ENCODE measurements around the gene ATP13A4. TPM values are rescaled to one million over a fixed set of nuclear protein-coding genes. Genes with fewer than 3 reads are reported as not detected.

Gene ATP13A4
- total RNA-seq, 1 experiment from 2014 or later: 0.22 TPM

GRCh38 chr3:193407112-193407511 is 147.6 kb downstream of the ATP13A4 start:
- H4K20me1 ChIP-seq (ENCODE audit: insufficient read depth): no peaks in the 10 kb centered on the region
- H3K4me3 ChIP-seq: no peak overlapping the region
- intact Hi-C loops (cut with micrococcal nuclease; ENCODE audit: unreplicated experiment): no loop called here
- H3K36me3 ChIP-seq (ENCODE audit: low read depth): no peaks in the 10 kb centered on the region
- no peaks in the 10 kb centered on the region for H3K9me3 ChIP-seq (ENCODE audit: insufficient read depth, low read depth)
- DNase-seq: no peak
- ChIA-PET CTCF (no interaction called here), POLR2A (ENCODE audit: unreplicated experiment) (no interaction called here)
- TF ChIP-seq, protein P1, sequence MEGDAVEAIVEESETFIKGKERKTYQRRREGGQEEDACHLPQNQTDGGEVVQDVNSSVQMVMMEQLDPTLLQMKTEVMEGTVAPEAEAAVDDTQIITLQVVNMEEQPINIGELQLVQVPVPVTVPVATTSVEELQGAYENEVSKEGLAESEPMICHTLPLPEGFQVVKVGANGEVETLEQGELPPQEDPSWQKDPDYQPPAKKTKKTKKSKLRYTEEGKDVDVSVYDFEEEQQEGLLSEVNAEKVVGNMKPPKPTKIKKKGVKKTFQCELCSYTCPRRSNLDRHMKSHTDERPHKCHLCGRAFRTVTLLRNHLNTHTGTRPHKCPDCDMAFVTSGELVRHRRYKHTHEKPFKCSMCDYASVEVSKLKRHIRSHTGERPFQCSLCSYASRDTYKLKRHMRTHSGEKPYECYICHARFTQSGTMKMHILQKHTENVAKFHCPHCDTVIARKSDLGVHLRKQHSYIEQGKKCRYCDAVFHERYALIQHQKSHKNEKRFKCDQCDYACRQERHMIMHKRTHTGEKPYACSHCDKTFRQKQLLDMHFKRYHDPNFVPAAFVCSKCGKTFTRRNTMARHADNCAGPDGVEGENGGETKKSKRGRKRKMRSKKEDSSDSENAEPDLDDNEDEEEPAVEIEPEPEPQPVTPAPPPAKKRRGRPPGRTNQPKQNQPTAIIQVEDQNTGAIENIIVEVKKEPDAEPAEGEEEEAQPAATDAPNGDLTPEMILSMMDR (conservative IDR thresholded peaks at IDR 0.05): no peak
- TF ChIP-seq EZH2 (IDR thresholded peaks at IDR 0.05; ENCODE audit: low read depth): no peak
- no peaks in the 10 kb centered on the region for H3K4me1 ChIP-seq (replicated peaks; ENCODE audit: insufficient read depth)
- no peak overlapping the region for H2AFZ ChIP-seq
- no peaks in the 10 kb centered on the region for H3K79me2 ChIP-seq (ENCODE audit: low read depth)
- H3K4me2 ChIP-seq: no peak overlapping the region
- no TSS peak for BruUV-seq (replicated peaks)
- no peaks in the 10 kb centered on the region for H3F3A ChIP-seq (ENCODE audit: insufficient read depth, low read depth)
- no peak overlapping the region for H3K27ac ChIP-seq
- peaks cover 27% of the 10 kb centered on the region for H3K27me3 ChIP-seq (ENCODE audit: insufficient read depth, low read depth)
- no peaks in the 10 kb centered on the region for H3K9me2 ChIP-seq (ENCODE audit: insufficient read depth)

GRCh38 chr3:193403307-193403706 is 151.4 kb downstream of the ATP13A4 start:
- Histone ChIP-seq H3K4me3 (no peak overlapping the region), H3F3A (ENCODE audit: insufficient read depth, low read depth) (no peaks in the 10 kb centered on the region), H4K20me1 (ENCODE audit: insufficient read depth) (no peaks in the 10 kb centered on the region), H3K4me1 (replicated peaks; ENCODE audit: insufficient read depth) (no peaks in the 10 kb centered on the region), H3K79me2 (ENCODE audit: low read depth) (no peaks in the 10 kb centered on the region), H3K36me3 (ENCODE audit: low read depth) (no peaks in the 10 kb centered on the region), H3K27ac (no peak overlapping the region), H3K4me2 (no peak overlapping the region), H3K9me2 (ENCODE audit: insufficient read depth) (no peaks in the 10 kb centered on the region), H2AFZ (no peak overlapping the region), H3K9me3 (ENCODE audit: insufficient read depth, low read depth) (no peaks in the 10 kb centered on the region), H3K27me3 (ENCODE audit: insufficient read depth, low read depth) (peaks cover 38% of the 10 kb centered on the region)
- intact Hi-C loops (cut with micrococcal nuclease; ENCODE audit: unreplicated experiment): no loop called here
- DNase-seq: no peak
- TF ChIP-seq, protein P1 (conservative IDR thresholded peaks at IDR 0.05): no peak
- no peak for TF ChIP-seq EZH2 (IDR thresholded peaks at IDR 0.05; ENCODE audit: low read depth)
- ChIA-PET CTCF (no interaction called here), POLR2A (ENCODE audit: unreplicated experiment) (no interaction called here)
- BruUV-seq (replicated peaks): no TSS peak

- no peaks in the 10 kb centered on the region for H3F3A ChIP-seq (ENCODE audit: insufficient read depth, low read depth)
- H3K36me3 ChIP-seq (ENCODE audit: low read depth): no peaks in the 10 kb centered on the region
- ChIA-PET POLR2A (ENCODE audit: unreplicated experiment) (no interaction called here), CTCF (no interaction called here)
- DNase-seq: no peak
- TF ChIP-seq, protein P1 (conservative IDR thresholded peaks at IDR 0.05): no peak
- no peak for TF ChIP-seq EZH2 (IDR thresholded peaks at IDR 0.05; ENCODE audit: low read depth)
- no peaks in the 10 kb centered on the region for H4K20me1 ChIP-seq (ENCODE audit: insufficient read depth)
- H3K4me1 ChIP-seq (replicated peaks; ENCODE audit: insufficient read depth): no peaks in the 10 kb centered on the region
- no peak overlapping the region for H3K4me2 ChIP-seq
- no peak overlapping the region for H3K27ac ChIP-seq
- H3K27me3 ChIP-seq (ENCODE audit: insufficient read depth, low read depth): peaks cover 30% of the 10 kb centered on the region
- H3K4me3 ChIP-seq: no peak overlapping the region
- H3K9me2 ChIP-seq (ENCODE audit: insufficient read depth): no peaks in the 10 kb centered on the region
- no peak overlapping the region for H2AFZ ChIP-seq
- H3K79me2 ChIP-seq (ENCODE audit: low read depth): no peaks in the 10 kb centered on the region
- intact Hi-C loops (cut with micrococcal nuclease; ENCODE audit: unreplicated experiment): no loop called here
- H3K9me3 ChIP-seq (ENCODE audit: insufficient read depth, low read depth): no peaks in the 10 kb centered on the region
- no TSS peak for BruUV-seq (replicated peaks)
Measured at GRCh38 chr3:193400304-193400703, 154.4 kb downstream of the ATP13A4 start.

Measured in PC-9 (cell line).